Measurements from ENCODE around the gene AP3B1.

The AP3B1 gene

GRCh38 chr5:77971776-77972468 is 322.6 kb downstream of the AP3B1 start:
- DNase-seq (ENCODE audit: low read depth): no peak

- no peak for DNase-seq (ENCODE audit: low read depth)
Measured at GRCh38 chr5:77970891-77971290, 323.6 kb downstream of the AP3B1 start.

- DNase-seq (ENCODE audit: low read depth): no peak
Measured at GRCh38 chr5:77963795-77964194, 330.7 kb downstream of the AP3B1 start.

GRCh38 chr5:77960863-77961396 is 333.6 kb downstream of the AP3B1 start:
- DNase-seq (ENCODE audit: low read depth): no peak

GRCh38 chr5:77960305-77960704 is 334.2 kb downstream of the AP3B1 start:
- DNase-seq (ENCODE audit: low read depth): no peak

- no peak for DNase-seq (ENCODE audit: low read depth)
Measured at GRCh38 chr5:77958642-77959330, 335.7 kb downstream of the AP3B1 start.

GRCh38 chr5:77957931-77958521 is 336.5 kb downstream of the AP3B1 start:
- DNase-seq (ENCODE audit: low read depth): no peak

- no peak for DNase-seq (ENCODE audit: low read depth)
Measured at GRCh38 chr5:77957516-77957915, 337.0 kb downstream of the AP3B1 start.

- no peak for DNase-seq (ENCODE audit: low read depth)
Measured at GRCh38 chr5:77957081-77957480, 337.4 kb downstream of the AP3B1 start.

- peak; percentile 32 for DNase-seq (ENCODE audit: low read depth)
Measured at GRCh38 chr5:77955577-77955976, 338.9 kb downstream of the AP3B1 start.

GRCh38 chr5:77953374-77953773 is 341.1 kb downstream of the AP3B1 start:
- no peak for DNase-seq (ENCODE audit: low read depth)

- peak; percentile 64 for DNase-seq (ENCODE audit: low read depth)
Measured at GRCh38 chr5:77952636-77953212, 341.8 kb downstream of the AP3B1 start.

Data from ELR (cell line).